Smooth muscle cell (in vitro differentiated cells): ENCODE data around the gene GET4. TPM values are rescaled to one million over a fixed set of nuclear protein-coding genes. Genes with fewer than 3 reads are reported as not detected.

Experiments
- DNase-seq: peaks from one replicate; lab custom pipeline; 2025; ENCODE audit not compliant: unreplicated experiment; lab: John Stamatoyannopoulos, UW
- H2AFZ ChIP-seq: fragments of 200-600 bp; sonication (generic); 2 replicates; pipeline ENCODE4 v1.6.0; 2016; ENCODE audit warnings: antibody characterized with exemption, low read depth, mild to moderate bottlenecking
- H3F3A ChIP-seq: fragments of 200-600 bp; sonication (generic); 2 replicates; pipeline ENCODE4 v1.6.0; 2017; ENCODE audit warnings: antibody characterized with exemption, low read depth
- H3K27ac ChIP-seq: fragments of 200-600 bp; sonication (generic); 2 replicates; pipeline ENCODE4 v1.5.1; 2016; ENCODE audit warnings: low read depth, mild to moderate bottlenecking
- H3K27me3 ChIP-seq: fragments of 200-600 bp; sonication (generic); 2 replicates; pipeline ENCODE4 v1.6.1; 2016; ENCODE audit warnings: low read depth, mild to moderate bottlenecking
- H3K36me3 ChIP-seq: fragments of 200-600 bp; sonication (generic); 2 replicates; pipeline ENCODE4 v1.5.1; 2016; ENCODE audit warnings: low read depth
- H3K4me1 ChIP-seq: fragments of 200-600 bp; sonication (generic); 2 replicates; pipeline ENCODE4 v1.5.1; 2016; ENCODE audit warnings: low read depth
- H3K4me2 ChIP-seq: fragments of 200-600 bp; sonication (generic); 2 replicates; pipeline ENCODE4 v1.6.0; 2016; ENCODE audit warnings: mild to moderate bottlenecking
- H3K4me3 ChIP-seq: fragments of 200-600 bp; sonication (generic); 2 replicates; pipeline ENCODE4 v1.5.1; 2016; ENCODE audit warnings: mild to moderate bottlenecking
- H3K79me2 ChIP-seq: fragments of 200-600 bp; sonication (generic); 2 replicates; pipeline ENCODE4 v1.6.0; 2016; ENCODE audit warnings: low read depth, mild to moderate bottlenecking
- H3K9ac ChIP-seq: fragments of 200-600 bp; sonication (generic); 2 replicates; pipeline ENCODE4 v1.6.0; 2016; ENCODE audit warnings: low read depth
- H3K9me3 ChIP-seq: fragments of 200-600 bp; sonication (generic); replicated peaks from 2 replicates; pipeline ENCODE4 v1.5.1; 2016; ENCODE audit warnings: low read depth
- H4K20me1 ChIP-seq: fragments of 200-600 bp; sonication (generic); 2 replicates; pipeline ENCODE4 v1.6.0; 2016; ENCODE audit warnings: low read depth
- WGBS: methylation state at CpG from one replicate; pipeline ENCODE4 v1.1.7; 2016; ENCODE audit warnings: low lambda C conversion rate; 5-methylcytosine and 5-hydroxymethylcytosine counted together
- polyA plus RNA-seq: library from polyadenylated mRNA; unstranded; fragments of >200 nt; fragmentation: Nextera tagmentation; extraction: Ambion mirVana; gene quantifications from 2 replicates; pipeline ENCODE4 v1.2.1, GENCODE V29; 2016
- total RNA-seq: library from RNA; depleted of rRNA; stranded (reverse); fragments of >200 nt; gene quantifications from 2 replicates; pipeline ENCODE4 v1.2.3, GENCODE V29; 2014
- TF ChIP-seq, protein P1 (sequence below): fragments of 200-600 bp; sonication (generic); IDR thresholded peaks from 2 replicates; pipeline ENCODE4 v1.5.1; 2017; ENCODE audit warnings: borderline replicate concordance, mild to moderate bottlenecking, antibody characterized with exemption; ENCODE audit not compliant: insufficient read depth, poor library complexity, severe bottlenecking

GET4 gene
- total and polyA plus RNA-seq, 2 experiments from 2014 or later = 26.3 to 39.9 TPM

- Histone ChIP-seq H2AFZ (no peak overlapping the region), H3K4me2 (no peak overlapping the region), H3K79me2 (no peaks in the 10 kb centered on the region), H4K20me1 (no peaks in the 10 kb centered on the region), H3K9ac (no peak overlapping the region), H3F3A (no peaks in the 10 kb centered on the region), H3K9me3 (no peaks in the 10 kb centered on the region), H3K36me3 (no peaks in the 10 kb centered on the region), H3K4me1 (no peaks in the 10 kb centered on the region), H3K27me3 (no peaks in the 10 kb centered on the region), H3K4me3 (no peak overlapping the region), H3K27ac (no peak overlapping the region)
- WGBS = 89% methylated on average over 20 of the region's 40 CpGs
- TF ChIP-seq, protein P1, sequence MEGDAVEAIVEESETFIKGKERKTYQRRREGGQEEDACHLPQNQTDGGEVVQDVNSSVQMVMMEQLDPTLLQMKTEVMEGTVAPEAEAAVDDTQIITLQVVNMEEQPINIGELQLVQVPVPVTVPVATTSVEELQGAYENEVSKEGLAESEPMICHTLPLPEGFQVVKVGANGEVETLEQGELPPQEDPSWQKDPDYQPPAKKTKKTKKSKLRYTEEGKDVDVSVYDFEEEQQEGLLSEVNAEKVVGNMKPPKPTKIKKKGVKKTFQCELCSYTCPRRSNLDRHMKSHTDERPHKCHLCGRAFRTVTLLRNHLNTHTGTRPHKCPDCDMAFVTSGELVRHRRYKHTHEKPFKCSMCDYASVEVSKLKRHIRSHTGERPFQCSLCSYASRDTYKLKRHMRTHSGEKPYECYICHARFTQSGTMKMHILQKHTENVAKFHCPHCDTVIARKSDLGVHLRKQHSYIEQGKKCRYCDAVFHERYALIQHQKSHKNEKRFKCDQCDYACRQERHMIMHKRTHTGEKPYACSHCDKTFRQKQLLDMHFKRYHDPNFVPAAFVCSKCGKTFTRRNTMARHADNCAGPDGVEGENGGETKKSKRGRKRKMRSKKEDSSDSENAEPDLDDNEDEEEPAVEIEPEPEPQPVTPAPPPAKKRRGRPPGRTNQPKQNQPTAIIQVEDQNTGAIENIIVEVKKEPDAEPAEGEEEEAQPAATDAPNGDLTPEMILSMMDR = no peak
- DNase-seq = no peak
Observed at GRCh38 chr7:920351-921070, 44.2 kb downstream of the GET4 start.

DNA sequence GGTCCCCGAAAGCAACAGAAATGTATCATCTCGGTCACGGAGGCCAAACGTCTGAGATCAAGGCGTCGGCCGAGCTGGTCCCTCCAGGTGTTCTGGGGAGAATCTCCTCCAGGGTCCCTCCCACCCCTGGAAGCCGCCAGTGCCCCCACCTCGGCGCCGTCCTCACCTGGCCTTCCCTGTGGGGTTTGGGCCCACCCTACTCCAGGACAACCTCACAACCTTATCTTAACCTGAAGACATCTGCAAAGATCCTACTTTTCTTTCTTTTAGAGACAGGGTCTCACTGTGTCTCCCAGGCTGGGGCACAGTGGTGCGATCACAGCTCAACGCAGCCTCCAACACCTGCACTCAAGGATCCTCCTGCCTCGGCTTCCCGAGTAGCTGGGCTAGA, 44.7 kb downstream of the GET4 start:
- Histone ChIP-seq H3K27me3 (no peaks in the 10 kb centered on the region), H2AFZ (no peak overlapping the region), H3K9ac (no peak overlapping the region), H3K9me3 (no peaks in the 10 kb centered on the region), H3K36me3 (no peaks in the 10 kb centered on the region), H3K4me2 (no peak overlapping the region), H3K4me3 (no peak overlapping the region), H3K27ac (no peak overlapping the region), H3F3A (no peaks in the 10 kb centered on the region), H4K20me1 (no peaks in the 10 kb centered on the region), H3K4me1 (no peaks in the 10 kb centered on the region), H3K79me2 (no peaks in the 10 kb centered on the region)
- DNase-seq = no peak
- TF ChIP-seq, protein P1 = no peak
- 90% methylated on average over 15 of the region's 15 CpGs for WGBS

DNA sequence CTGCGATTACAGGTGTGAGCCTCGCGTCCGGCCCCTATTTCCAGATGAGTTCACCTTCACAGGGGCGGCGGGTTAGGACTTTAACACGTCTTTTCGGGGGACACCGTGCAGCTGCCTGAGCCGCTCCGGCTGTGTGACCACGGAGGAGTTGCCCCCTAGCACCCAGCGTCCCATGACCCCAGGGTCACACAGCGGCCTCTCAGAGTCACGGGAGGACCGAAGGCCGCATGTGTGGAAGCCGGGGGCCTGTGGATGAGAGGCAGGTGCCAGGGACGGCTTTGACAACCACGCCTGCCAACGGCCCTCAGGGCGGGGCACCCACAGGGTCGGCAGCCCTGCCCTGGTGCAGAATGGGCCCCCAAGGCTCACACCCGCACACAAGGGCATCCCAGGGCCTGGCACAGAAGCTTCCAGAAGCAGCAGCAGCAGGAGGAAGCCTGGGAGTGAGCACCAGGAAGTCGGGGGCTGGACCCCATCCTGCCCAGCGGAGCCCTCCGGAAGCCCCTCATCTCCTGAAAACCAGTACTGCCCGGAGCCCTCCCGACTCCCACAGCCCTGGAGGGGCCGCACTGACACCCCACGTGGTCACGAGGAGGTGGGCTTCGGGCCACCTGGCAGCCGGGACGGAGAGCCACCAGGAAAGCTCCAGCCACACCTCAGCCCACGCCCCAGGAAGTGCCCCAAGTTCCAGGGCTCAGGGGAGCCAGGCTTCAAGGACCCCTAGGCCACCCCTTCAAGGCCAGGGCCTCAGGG, 45.4 kb downstream of the GET4 start:
- TF ChIP-seq, protein P1 = no peak
- no peak for DNase-seq
- no peak overlapping the region for H3K4me2 ChIP-seq
- no peak overlapping the region for H3K9ac ChIP-seq
- no peaks in the 10 kb centered on the region for H3K9me3 ChIP-seq
- no peaks in the 10 kb centered on the region for H4K20me1 ChIP-seq
- H3K27me3 ChIP-seq = no peaks in the 10 kb centered on the region
- no peak overlapping the region for H2AFZ ChIP-seq
- WGBS = 90% methylated on average over 36 of the region's 36 CpGs
- H3K79me2 ChIP-seq = no peaks in the 10 kb centered on the region
- H3F3A ChIP-seq = no peaks in the 10 kb centered on the region
- no peak overlapping the region for H3K27ac ChIP-seq
- H3K4me1 ChIP-seq = no peaks in the 10 kb centered on the region
- H3K4me3 ChIP-seq = no peak overlapping the region
- no peaks in the 10 kb centered on the region for H3K36me3 ChIP-seq
